A673 (cell line): Measurements from ENCODE around the gene DNAH3.

Source experiments
- CTCF ChIP-seq: fragments of 300-800, 200-600 bp; sonication (generic); conservative IDR thresholded peaks from 2 replicates; pipeline ENCODE4 v1.5.1; 2017; ENCODE audit warnings: low read depth, mild to moderate bottlenecking, antibody characterized with exemption, low read length, moderate library complexity, mixed read lengths
- EZH2 ChIP-seq: fragments of 200-600 bp; sonication (generic); IDR thresholded peaks from 2 replicates; pipeline ENCODE4 v1.6.1; 2017; ENCODE audit warnings: borderline replicate concordance, low read depth, mild to moderate bottlenecking, mixed read lengths, antibody characterized with exemption, low read length; ENCODE audit not compliant: poor library complexity, severe bottlenecking

- TF ChIP-seq CTCF, result peak; percentile 27; the same call in 1 of the 2 replicates
- no peak for TF ChIP-seq EZH2
These were observed 205.6 kb downstream of the DNAH3 start for GRCh38 chr16:20944861-20945574.
